Measurements from ENCODE around the gene PRKAB1. TPM values are rescaled to one million over a fixed set of nuclear protein-coding genes. Genes with fewer than 3 reads are reported as not detected.

Gene PRKAB1
- polyA plus RNA-seq, 2 of the 4 experiments (the other 2 are of a cell fraction): 19.0 to 49.2 TPM

DNA sequence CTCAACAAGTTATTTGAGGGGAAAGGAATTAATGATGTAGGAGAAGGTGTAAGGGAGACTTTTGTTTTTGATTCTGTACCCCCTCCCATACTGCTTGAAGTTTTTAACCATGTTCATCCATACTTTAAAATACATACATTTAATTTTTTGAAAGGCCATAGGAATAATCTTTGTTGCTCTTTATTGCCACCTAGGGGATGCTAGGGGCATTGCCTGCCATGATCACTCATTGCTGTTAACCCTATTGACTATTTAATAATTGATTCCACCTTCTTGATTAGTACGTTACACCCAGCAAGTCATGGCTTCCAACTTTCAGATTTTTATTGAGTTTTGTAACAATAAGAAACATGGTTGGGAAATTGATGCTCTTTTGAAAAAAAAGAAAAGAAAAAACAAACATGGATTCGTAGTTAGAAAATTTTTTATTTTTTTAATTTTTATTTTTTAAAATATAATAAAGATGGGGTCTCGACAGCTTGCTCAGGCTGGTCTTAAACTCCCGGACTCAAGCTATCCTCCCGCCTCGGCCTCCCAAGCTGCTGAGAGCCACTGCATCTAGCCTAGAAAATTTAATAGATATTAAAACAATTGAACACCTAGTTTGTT lies 8.5 kb upstream of the PRKAB1 start:
- Histone ChIP-seq H3K4me3 (no peak overlapping the region), H3K27ac (no peak overlapping the region), H3K4me2 (no peak overlapping the region), H3K9me3 (peaks cover 4% of the 10 kb centered on the region), H3K4me1 (no peaks in the 10 kb centered on the region)
- WGBS (ENCODE audit: missing lambda C conversion rate): 2% methylated on average over 6 of the region's 6 CpGs
- TF ChIP-seq, protein P1, sequence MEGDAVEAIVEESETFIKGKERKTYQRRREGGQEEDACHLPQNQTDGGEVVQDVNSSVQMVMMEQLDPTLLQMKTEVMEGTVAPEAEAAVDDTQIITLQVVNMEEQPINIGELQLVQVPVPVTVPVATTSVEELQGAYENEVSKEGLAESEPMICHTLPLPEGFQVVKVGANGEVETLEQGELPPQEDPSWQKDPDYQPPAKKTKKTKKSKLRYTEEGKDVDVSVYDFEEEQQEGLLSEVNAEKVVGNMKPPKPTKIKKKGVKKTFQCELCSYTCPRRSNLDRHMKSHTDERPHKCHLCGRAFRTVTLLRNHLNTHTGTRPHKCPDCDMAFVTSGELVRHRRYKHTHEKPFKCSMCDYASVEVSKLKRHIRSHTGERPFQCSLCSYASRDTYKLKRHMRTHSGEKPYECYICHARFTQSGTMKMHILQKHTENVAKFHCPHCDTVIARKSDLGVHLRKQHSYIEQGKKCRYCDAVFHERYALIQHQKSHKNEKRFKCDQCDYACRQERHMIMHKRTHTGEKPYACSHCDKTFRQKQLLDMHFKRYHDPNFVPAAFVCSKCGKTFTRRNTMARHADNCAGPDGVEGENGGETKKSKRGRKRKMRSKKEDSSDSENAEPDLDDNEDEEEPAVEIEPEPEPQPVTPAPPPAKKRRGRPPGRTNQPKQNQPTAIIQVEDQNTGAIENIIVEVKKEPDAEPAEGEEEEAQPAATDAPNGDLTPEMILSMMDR (IDR thresholded peaks at IDR 0.05): peak; percentile 70
- TF ChIP-seq FOSB (CRISPR knock-in tag; IDR thresholded peaks at IDR 0.05): no peak
- peak; percentile 43 to 48; a peak in 3 of 5 replicates for TF ChIP-seq RAD21 (conservative IDR thresholded peaks at IDR 0.05 in 1 of 2, IDR thresholded peaks at IDR 0.05 in 1 of 2)
- TF ChIP-seq SMC3 (IDR thresholded peaks at IDR 0.05): peak; percentile 24; the same call in 1 of the 3 replicates
- ATAC-seq (peak in 1 of 2 experiments; percentile 54; a peak in 2 of 6 replicates), DNase-seq (ENCODE audit: low read depth in 1 of 2, low spot score in 1 of 2) (peak; percentile 26 to 52), FAIRE-seq (no peak)
- ChIA-PET CTCF (interaction anchor here (0.7 to 1.6 kb wide), 3 partner anchors 8 to 36 kb away, joined by 4 read pairs; partner anchors contain the start of gene PRKAB1), POLR2A (no interaction called here)

GRCh38 chr12:119660076-119660475 lies 7.9 kb upstream of the PRKAB1 start:
- CTCF ChIA-PET: interaction anchor here (0.7 kb wide), 1 partner anchor 7 kb away, joined by 4 read pairs; the partner anchor contains the start of gene PRKAB1

DNA sequence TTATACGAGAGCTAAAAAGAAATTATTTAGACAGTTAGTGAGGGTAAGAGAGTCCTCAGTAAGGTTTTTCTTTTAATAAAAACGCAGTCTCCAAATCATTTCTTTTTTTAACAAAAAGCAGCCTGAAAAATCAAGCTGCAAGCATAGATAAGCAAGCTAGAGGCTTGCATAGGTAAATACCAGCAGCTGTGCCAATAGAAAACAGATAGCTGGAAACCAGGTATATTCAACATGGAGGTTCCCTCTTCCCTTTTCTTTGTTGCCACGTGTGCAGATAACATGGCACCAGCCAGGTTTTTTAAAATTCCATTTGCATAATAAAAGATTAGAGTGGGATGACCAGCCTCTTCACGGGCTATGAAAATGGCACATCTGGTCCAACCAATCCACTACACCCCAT lies 6.1 kb upstream of the PRKAB1 start:
- ATAC-seq (no peak), DNase-seq (ENCODE audit: low read depth in 1 of 2, low spot score in 1 of 2) (no peak), FAIRE-seq (no peak)
- TF ChIP-seq MAZ (IDR thresholded peaks at IDR 0.05; ENCODE audit: borderline replicate concordance, low read depth, low read length) (no peak), MAFK (IDR thresholded peaks at IDR 0.05; ENCODE audit: partially characterized antibody) (no peak)
- ChIA-PET POLR2A (no interaction called here), CTCF (interaction anchor here (0.6 to 1.2 kb wide), 2 partner anchors 12 to 117 kb away, joined by 3 to 4 read pairs; no protein-coding TSS in a partner anchor)
- WGBS (ENCODE audit: missing lambda C conversion rate): 24% methylated on average over 4 of the region's 4 CpGs
- no peak overlapping the region for H3K4me3 ChIP-seq
- H3K4me1 ChIP-seq: 0 out of 3 replicates have a peak, but pooled peaks cover 2% of the 10 kb centered on the region
- no peaks in the 10 kb centered on the region for H3K9me3 ChIP-seq
- H3K4me2 ChIP-seq: no peak overlapping the region
- no peak overlapping the region for H3K27ac ChIP-seq

More at GRCh38 chr12:119660076-119660475, 7.9 kb upstream of the PRKAB1 start:
- ATAC-seq (no peak), FAIRE-seq (no peak), DNase-seq (ENCODE audit: low read depth in 1 of 2, low spot score in 1 of 2) (no peak)
- Histone ChIP-seq H3K4me1 (no peaks in the 10 kb centered on the region), H3K4me2 (no peak overlapping the region), H3K27ac (no peak overlapping the region), H3K4me3 (no peak overlapping the region), H3K9me3 (no peaks in the 10 kb centered on the region)
- WGBS (ENCODE audit: missing lambda C conversion rate): 41% methylated on average over 5 of the region's 5 CpGs
- TF ChIP-seq NR3C1 (IDR thresholded peaks at IDR 0.05) (no peak), FOSB (CRISPR knock-in tag; IDR thresholded peaks at IDR 0.05) (no peak), RFX5 (IDR thresholded peaks at IDR 0.05) (no peak), TP53 (CRISPR knock-in tag; IDR thresholded peaks at IDR 0.05) (no peak), HOXB5 (CRISPR knock-in tag; IDR thresholded peaks at IDR 0.05) (no peak), POLR2AphosphoS2 (conservative IDR thresholded peaks at IDR 0.05; ENCODE audit: low read length) (no peak), KDM1A (IDR thresholded peaks at IDR 0.05; ENCODE audit: low read depth) (no peak), RARB (CRISPR knock-in tag; IDR thresholded peaks at IDR 0.05) (no peak), HDAC2 (IDR thresholded peaks at IDR 0.05) (no peak), CBX8 (IDR thresholded peaks at IDR 0.05) (no peak), RCOR1 (IDR thresholded peaks at IDR 0.05; ENCODE audit: low read depth, low read length) (no peak), TFCP2L1 (CRISPR knock-in tag; IDR thresholded peaks at IDR 0.05) (no peak), CHD2 (IDR thresholded peaks at IDR 0.05; ENCODE audit: low read length, partially characterized antibody) (no peak)
- TF ChIP-seq, protein P2, sequence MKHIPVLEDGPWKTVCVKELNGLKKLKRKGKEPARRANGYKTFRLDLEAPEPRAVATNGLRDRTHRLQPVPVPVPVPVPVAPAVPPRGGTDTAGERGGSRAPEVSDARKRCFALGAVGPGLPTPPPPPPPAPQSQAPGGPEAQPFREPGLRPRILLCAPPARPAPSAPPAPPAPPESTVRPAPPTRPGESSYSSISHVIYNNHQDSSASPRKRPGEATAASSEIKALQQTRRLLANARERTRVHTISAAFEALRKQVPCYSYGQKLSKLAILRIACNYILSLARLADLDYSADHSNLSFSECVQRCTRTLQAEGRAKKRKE (CRISPR knock-in tag; IDR thresholded peaks at IDR 0.05; ENCODE audit: low read depth): no peak
- POLR2A ChIA-PET: no interaction called here

Measured in A549 (cell line).